Adipose tissue (tissue), 3 donors: ENCODE results near the gene TULP4. TPM values are rescaled to one million over a fixed set of nuclear protein-coding genes. Genes with fewer than 3 reads are reported as not detected.

ENCODE experiments used
- H3K27ac ChIP-seq: one replicate; pipeline ENCODE4 v1.5.1; 2013; ENCODE audit warnings: low read depth, low read length
- WGBS, 3 donors: extraction: QIAGEN DNeasy Blood & Tissue Kit; methylation state at CpG; one replicate each; pipeline ENCODE4 v1.1.7; 2013; 5-methylcytosine and 5-hydroxymethylcytosine counted together
- polyA plus RNA-seq, 3 donors: library from polyadenylated mRNA; stranded (reverse); fragments of 200-250 nt; gene quantifications; one replicate each; pipeline ENCODE4 v1.2.3, GENCODE V29; 2013
- donor health status: healthy with polysubstance abuse.
- donor health status: Bipolar disorder and iron deficiency.
- donor health status: healthy.

Gene TULP4, protein sequence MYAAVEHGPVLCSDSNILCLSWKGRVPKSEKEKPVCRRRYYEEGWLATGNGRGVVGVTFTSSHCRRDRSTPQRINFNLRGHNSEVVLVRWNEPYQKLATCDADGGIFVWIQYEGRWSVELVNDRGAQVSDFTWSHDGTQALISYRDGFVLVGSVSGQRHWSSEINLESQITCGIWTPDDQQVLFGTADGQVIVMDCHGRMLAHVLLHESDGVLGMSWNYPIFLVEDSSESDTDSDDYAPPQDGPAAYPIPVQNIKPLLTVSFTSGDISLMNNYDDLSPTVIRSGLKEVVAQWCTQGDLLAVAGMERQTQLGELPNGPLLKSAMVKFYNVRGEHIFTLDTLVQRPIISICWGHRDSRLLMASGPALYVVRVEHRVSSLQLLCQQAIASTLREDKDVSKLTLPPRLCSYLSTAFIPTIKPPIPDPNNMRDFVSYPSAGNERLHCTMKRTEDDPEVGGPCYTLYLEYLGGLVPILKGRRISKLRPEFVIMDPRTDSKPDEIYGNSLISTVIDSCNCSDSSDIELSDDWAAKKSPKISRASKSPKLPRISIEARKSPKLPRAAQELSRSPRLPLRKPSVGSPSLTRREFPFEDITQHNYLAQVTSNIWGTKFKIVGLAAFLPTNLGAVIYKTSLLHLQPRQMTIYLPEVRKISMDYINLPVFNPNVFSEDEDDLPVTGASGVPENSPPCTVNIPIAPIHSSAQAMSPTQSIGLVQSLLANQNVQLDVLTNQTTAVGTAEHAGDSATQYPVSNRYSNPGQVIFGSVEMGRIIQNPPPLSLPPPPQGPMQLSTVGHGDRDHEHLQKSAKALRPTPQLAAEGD (N-terminal part only)
- 1 to 10 TPM; 2.5 to 7.3 (median 6.6) TPM for polyA plus RNA-seq

DNA sequence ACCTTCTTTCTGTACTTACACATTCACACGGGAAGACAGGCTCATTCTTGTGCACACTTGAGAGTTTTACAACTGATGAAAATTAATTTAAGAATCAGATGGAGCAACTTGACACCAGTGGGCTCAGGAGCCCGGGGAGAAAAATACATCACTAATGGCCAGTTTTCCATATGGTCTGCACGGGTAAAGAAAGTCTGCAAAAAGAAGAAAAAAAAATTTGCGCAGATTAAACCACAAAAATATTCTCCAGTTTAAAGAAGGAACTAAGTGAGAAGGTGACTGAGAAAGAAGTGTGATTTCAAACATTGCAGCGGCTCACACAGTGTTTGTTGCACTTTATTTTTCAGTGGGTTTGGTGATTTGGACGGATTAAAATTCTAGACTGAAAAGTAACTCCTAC, at the start of gene TULP4:
Gene TULP4 (plus strand): TSS at position 301 of the 400 bp plus-strand sequence. CDS start 1,552 bp downstream, outside the sequence.
- no peak within 1 kb of the TSS for H3K27ac ChIP-seq
- WGBS, 3 donors, result 74 to 82% (median 80%) methylated on average over 6 of the region's 6 CpGs

DNA sequence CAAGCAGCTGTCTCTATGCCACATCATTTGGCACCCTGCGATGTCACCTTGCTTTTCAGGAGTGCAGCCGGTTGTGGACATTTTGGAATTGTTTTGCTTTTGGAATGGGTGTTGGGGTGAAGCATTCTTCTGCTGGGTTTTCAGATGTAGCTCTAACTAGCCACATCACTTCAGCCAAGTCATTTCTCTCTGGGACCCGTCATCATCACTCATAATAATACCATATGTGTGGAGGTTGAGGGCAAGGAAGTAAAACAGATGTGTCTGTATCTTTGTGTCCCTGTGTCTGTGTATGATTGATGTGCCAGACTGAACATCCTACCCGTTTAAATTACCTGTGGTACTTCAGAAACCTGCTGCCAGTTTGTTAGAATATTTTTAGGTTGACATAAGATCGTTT, 49.5 kb upstream of the TULP4 start:
- no peak overlapping the region for H3K27ac ChIP-seq
- 72 to 84% (median 83%) methylated on average over 5 of the region's 5 CpGs for whole genome bisulfite sequencing, 3 donors

DNA sequence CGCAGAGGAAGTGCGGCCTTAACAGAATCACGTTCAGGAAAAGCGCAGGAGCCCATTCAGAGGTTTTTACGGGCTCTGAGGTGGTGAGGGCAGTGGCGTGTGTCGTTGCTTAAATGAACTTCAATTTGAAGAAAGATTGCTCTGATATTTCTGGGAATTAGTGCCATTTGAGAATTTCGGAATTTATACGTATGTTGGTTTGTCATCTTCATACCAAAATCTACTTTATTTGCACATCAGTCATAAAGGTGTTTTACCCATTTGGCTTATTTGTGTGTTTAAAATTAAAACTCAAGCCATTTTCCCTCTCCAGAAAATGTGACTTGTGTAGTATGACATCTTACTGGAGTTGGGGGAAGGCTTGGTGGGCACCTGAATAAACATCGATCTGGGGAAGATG, 48.1 kb upstream of the TULP4 start:
- WGBS, 3 donors, result 97 to 99% (median 98%) methylated on average over 10 of the region's 10 CpGs
- no peak overlapping the region for H3K27ac ChIP-seq

DNA sequence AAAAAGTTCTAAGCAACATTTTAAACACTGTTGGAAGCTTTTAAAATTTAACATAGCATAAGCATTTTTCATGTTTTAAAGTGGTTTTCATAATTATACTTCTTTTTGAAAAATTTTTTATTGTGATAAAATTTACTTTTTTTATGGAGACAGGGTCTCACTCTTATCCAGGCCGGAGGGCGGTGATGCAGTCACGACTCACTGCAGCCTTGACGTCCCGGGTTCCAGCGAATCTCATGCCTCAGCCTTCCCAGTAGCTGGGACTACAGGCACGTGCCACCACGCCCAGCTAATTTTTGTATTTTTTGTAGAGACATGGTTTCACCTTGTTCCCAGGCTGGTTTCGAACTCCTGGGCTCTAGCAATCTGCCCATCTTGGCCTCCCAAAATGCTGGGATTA, 46.1 kb upstream of the TULP4 start:
- H3K27ac ChIP-seq, result no peak overlapping the region
- 89 to 98% (median 97%) methylated on average over 9 of the region's 9 CpGs for WGBS, 3 donors

DNA sequence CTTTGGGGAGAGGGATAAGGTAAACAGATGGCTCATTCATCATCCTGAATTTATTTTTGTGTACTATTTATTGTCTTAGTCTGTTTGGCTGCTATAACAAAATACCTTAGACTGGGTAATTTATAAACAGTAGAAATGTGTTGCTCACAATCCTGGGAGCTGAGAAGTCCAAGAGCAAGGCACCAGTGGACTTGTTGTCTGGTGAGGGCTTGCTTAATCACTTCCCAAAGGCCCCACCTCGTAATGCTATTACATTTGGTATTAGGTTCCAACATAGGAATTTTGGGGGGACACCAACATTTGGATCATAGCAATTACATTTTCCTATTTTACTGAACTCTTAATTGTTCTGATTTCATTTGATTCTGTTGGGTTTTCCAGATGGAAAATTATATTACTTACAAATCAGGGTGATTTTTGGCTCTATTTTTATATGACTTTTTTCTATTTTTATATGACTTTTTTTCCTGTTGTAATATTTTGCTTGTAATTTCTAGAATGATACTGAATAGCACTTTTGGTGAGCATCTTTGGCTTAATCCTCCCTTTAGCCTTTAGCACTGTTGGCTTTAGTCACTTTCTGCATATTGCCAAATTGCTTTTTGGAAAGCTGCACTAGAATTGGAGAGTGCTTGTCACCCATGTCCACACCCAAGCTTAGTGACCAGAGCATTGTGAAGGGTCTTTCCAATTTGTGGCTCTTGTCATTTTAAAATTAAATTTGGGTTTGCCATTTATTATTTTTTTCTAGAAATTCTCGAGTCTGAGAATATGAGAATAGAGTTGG, 43.7 kb upstream of the TULP4 start:
- H3K27ac ChIP-seq, result no peak overlapping the region
- 57 to 90% (median 59%) methylated on average over 2 of the region's 2 CpGs for WGBS, 3 donors

DNA sequence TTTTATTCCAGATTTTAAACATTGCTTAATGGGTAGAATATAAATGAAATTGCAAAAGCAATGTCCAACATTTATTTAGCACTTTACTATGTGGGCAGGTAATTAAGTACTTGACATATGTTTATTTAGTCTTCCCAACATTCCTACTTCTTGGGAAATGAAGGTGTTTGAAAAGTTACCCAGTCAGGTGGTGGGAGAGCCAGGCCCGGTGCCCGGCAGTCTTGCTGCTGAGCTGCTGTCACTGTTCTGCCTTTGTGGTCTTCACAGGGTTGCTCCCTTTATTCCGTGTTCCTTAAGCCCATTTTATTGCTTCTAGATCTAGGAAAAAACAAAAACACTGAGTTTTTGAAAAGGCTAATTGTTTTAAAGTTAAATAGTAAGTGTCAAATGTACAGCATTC, 42.6 kb upstream of the TULP4 start:
- H3K27ac ChIP-seq, result no peak overlapping the region
- WGBS, 3 donors, result 78 to 93% (median 91%) methylated on average over 3 of the region's 3 CpGs

DNA sequence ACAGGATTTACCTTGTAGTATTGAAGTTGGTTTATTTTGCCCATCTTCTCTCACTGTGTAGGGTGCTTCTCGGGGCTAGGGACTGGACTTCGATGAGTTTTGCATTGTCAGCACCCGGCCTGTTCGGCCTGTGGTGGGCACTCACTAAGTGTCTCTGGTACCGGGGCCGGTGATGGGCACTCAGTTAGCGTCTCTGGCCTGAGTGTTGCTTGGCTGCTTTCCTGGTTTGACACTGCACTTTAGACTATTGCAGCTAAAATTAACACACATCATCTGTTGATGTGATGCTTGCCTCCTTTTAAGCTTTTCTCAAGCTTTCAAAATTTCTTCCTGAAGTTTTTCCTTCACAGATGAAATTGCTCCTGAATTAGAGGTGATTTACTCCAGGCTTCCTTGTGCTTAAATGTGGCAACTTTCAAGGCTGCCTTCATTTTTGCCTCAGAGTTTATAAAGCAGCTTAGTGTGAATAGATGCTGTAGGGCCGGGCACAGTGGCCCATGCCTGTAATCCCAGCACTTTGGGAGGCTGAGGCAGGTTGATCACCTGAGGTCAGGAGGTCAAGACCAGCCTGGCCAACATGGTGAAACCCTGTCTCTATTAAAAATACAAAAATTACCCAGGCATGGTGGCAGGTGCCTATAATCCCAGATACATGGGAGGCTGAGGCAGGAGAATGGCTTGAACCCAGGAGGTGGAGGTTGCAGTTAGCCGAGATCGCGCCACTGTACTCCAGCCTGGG, 41.7 kb upstream of the TULP4 start:
- no peak overlapping the region for H3K27ac ChIP-seq
- 91 to 97% (median 94%) methylated on average over 11 of the region's 11 CpGs for WGBS, 3 donors

DNA sequence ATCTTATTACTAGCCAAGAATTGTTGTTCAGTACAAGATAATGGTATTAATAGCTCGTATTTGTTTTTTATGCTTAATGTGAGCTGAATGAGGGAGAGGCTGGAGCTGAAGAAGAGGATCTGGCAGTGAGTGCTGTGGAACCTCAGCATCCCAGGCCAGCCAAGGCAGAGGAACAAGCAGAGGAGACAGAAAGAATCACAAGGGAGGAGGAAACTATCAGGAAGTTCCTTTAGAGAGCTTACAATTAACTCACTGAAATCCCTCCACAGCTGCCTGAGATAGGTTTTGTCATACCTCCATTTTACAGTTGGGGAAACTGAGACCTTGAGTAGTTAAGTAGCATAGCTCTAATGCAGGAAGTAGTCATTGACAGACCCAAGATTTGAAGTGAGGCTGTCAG, 39.9 kb upstream of the TULP4 start:
- WGBS, 3 donors, result 81 to 96% (median 90%) methylated on average over 1 of the region's 1 CpG
- H3K27ac ChIP-seq, result no peak overlapping the region

DNA sequence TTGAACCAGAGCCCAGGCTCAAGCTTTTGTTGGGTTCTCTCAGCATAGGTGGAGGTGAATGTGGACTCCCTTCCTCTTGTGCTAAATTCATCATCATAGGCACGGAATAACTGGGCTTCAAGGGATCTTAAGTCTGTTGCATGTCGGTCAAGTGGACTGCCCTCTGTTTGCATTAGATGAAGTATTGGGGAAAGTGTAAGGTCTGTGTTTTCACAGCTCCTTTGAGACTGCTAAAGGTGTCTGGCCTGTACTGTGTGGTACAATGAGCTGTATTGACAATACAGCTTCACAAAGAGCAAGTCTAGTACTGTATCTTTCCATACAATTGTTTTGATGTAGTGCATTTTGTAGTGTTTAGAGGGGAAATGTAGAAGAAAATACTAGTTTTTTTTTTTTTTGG, 34.3 kb upstream of the TULP4 start:
- no peak overlapping the region for H3K27ac ChIP-seq
- 59 to 96% (median 93%) methylated on average over 2 of the region's 2 CpGs for WGBS, 3 donors

DNA sequence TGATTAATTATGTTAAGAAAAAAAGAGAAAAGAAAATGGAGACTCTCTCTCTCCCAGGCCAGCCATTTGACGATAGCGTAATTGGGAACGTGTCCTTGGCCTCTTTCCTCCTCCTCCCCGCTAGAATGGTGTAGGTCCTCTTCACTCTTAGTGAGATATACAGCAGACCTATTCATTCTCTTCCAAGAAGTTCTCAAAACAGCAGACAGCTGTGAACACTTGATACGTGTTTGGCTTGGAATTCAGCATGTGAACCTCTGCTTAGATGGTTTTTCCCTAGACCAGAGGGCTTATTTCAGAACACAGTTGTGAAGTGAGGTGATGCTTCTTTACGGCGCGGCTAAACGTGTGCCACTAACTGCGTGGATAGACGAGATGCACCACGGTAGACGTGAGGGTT, 32.6 kb upstream of the TULP4 start:
- no peak overlapping the region for H3K27ac ChIP-seq

DNA sequence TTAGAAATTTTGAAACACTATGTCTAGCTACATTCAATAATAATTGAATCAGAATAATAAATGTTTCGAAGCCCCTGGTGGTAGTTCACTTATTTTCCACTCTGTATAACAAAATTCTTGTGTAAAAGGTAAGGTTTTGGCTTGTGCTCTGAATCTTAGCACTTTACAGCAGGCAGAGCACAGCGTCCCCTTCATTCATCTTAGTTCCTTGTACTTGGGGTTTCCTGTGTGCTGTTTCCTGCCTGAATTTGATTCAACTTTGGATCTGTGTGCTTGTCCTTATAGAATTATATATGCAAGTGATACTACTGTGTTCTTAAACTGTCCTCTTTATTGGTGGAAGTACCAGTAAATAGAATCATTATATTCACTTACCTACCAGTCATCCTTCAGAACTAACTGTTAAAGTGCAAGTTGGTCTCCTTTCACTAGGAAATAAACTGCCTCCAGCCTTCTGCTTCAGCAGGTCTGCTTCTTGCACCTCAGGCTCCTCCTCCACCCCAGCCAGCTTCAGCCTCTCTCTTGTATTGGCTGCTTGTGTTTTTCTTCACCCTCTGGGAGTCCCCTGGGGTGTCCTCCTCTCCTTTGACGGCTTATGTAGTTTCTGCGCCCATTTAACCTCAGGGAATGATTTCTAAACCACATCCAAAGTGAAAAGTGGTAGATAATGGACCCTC, 28.8 kb upstream of the TULP4 start:
- WGBS, 3 donors, result 71 to 84% (median 76%) methylated on average over 4 of the region's 4 CpGs
- no peak overlapping the region for H3K27ac ChIP-seq

More for the DNA sequence above, 32.6 kb upstream of the TULP4 start:
- 87 to 90% (median 88%) methylated on average over 13 of the region's 13 CpGs for WGBS, 3 donors

DNA sequence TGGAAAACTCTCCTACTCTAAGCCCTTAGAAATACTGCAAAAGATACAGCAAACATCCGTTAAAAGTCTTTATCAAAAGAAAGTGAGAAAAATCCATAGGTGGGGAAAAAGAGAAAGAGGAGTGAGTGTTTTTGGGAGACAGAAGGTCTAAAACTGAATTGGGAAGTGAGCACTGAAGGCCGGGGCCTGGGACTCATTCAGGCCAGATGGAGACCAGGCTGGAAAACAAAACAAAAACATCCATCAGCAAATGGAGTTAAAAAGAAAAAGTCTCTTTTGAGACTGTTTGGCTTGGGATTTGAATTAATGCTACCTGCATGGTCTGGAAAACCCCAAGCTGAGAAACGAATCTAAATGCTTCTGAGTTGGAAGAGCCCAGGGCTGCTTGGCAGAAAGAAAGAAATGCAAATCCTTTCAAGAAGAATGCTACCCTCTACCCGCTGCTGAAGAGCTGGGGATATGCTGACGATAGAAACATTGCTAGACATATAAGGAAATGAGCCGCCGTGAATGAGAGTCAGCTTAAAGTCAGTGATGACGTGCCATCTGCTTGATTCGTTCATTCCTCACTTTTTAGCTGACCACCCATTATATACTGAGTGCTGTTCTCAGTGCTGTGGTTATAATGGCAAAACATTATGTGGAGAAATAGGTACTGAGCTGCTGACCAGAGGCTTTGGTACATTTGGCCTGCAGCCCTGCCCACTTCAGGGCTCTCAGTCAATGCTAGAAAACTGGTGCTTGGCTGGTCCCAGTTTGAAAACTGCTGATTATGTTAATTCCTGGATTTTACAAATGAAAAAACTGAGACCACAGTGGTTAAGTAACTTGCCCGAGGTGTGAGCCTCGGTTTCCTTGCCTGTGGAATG, 28.0 kb upstream of the TULP4 start:
- H3K27ac ChIP-seq, result no peak overlapping the region
- WGBS, 3 donors, result 82 to 90% (median 85%) methylated on average over 11 of the region's 11 CpGs

DNA sequence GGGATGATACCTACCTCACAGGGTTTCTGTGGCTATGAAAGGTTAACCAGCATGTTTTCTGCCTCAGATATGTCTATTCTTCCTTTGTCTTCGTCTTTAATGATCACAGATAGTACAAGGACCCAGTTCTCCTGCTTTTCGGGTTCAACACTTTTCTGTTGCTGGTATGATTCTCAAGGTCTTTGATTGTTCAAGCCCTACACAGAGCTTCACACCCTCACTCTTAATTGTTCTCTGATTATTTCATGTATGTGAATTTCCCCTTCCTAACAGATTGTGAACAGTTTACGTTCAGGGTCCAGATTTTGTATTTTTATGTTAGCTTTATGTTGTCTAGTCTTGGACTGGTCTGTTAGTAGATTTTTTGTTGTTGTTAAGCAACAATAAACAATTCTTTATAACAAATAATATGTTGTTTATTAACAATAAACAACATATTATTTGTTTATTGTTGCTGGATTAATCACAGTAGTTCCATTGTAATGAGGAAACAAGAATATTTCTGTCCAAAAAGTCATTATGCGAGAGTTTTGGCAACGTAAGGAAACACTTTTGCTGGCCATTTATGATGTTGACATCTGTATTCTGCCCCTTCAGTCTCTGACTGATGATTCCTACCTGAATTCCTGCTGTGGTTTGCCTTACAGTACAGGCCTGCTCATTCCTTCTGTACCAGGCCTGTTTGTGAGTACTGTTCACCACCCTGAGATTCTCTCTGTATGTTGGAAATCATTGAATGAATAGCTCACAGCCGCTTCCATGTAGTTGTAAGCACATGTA, 27.2 kb upstream of the TULP4 start:
- H3K27ac ChIP-seq, result no peak overlapping the region
- 90 to 92% (median 91%) methylated on average over 6 of the region's 6 CpGs for WGBS, 3 donors

DNA sequence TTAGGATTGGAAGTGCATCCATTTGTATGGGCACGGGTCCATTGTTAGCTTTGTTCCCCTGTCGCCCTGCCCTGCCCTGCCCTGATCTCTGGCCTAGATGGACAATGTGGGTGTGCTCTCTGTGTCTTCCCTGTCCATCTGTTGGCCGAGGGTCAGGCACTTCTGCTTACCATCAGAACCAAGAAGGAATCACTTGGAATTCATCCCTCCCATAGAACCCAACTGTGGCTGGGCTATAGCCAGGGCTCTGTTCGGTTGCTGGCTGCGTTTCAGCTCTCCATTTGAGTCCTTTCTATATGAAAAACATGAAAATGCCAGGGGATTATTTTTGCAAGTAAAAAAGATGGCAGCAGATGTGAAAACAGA, 26.6 kb upstream of the TULP4 start:
- H3K27ac ChIP-seq, result no peak overlapping the region
- 50 to 76% (median 63%) methylated on average over 5 of the region's 5 CpGs for WGBS, 3 donors

DNA sequence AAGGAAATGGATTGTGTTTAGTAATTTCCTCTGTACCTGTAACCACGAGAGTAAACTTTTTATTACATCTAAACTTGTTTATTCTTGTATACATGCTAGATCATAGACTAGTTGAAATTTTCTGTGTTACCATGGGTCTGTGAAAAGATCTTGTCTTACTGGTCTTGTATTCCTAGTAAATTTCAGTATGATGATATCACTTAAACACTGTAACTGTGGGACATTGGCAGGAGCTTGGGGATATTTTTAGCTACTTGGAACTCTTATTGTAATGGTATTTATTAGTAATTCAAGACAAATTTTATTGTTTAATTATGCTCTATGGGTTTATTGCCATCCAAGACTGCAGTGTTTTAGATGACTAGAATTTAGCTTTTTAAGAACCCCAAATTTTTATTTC, 25.9 kb upstream of the TULP4 start:
- 21 to 72% (median 23%) methylated on average over 1 of the region's 1 CpG for WGBS, 3 donors
- H3K27ac ChIP-seq, result no peak overlapping the region

DNA sequence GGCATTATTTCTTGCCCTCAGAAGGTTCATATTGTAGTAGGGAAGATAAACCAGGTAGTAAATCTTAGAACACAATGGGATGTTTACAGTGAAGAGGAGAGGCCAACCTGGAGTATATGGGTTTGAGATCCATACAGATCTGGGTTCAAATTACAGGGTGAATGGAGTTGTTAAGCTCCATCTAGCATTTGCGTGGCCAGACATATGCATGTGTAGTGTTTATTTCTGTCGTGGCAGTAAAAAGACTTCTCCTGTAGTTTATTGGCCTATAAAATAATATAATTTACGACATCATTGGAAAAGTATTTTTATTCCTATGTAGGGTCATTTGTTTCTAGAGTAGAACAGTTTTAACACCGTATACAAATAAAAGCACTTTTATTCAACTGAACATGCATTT, 25.2 kb upstream of the TULP4 start:
- WGBS, 3 donors, result 90 to 93% (median 92%) methylated on average over 4 of the region's 4 CpGs
- H3K27ac ChIP-seq, result no peak overlapping the region
